HG03432 (cell line): ENCODE data around the gene KRT9.
"Not testable (repeated sequence)": the region's sequence is repeated elsewhere in the genome, so short reads cannot be mapped to it uniquely, and the experiment has no call there.

Experiments used
- ATAC-seq: cut with Tn5 transposase; IDR thresholded peaks from one replicate; pipeline ENCODE4 v1.9.1; 2021; ENCODE audit warnings: mild to moderate bottlenecking, moderate library complexity; ENCODE audit not compliant: unreplicated experiment

The KRT9 gene, protein sequence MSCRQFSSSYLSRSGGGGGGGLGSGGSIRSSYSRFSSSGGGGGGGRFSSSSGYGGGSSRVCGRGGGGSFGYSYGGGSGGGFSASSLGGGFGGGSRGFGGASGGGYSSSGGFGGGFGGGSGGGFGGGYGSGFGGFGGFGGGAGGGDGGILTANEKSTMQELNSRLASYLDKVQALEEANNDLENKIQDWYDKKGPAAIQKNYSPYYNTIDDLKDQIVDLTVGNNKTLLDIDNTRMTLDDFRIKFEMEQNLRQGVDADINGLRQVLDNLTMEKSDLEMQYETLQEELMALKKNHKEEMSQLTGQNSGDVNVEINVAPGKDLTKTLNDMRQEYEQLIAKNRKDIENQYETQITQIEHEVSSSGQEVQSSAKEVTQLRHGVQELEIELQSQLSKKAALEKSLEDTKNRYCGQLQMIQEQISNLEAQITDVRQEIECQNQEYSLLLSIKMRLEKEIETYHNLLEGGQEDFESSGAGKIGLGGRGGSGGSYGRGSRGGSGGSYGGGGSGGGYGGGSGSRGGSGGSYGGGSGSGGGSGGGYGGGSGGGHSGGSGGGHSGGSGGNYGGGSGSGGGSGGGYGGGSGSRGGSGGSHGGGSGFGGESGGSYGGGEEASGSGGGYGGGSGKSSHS

DNA sequence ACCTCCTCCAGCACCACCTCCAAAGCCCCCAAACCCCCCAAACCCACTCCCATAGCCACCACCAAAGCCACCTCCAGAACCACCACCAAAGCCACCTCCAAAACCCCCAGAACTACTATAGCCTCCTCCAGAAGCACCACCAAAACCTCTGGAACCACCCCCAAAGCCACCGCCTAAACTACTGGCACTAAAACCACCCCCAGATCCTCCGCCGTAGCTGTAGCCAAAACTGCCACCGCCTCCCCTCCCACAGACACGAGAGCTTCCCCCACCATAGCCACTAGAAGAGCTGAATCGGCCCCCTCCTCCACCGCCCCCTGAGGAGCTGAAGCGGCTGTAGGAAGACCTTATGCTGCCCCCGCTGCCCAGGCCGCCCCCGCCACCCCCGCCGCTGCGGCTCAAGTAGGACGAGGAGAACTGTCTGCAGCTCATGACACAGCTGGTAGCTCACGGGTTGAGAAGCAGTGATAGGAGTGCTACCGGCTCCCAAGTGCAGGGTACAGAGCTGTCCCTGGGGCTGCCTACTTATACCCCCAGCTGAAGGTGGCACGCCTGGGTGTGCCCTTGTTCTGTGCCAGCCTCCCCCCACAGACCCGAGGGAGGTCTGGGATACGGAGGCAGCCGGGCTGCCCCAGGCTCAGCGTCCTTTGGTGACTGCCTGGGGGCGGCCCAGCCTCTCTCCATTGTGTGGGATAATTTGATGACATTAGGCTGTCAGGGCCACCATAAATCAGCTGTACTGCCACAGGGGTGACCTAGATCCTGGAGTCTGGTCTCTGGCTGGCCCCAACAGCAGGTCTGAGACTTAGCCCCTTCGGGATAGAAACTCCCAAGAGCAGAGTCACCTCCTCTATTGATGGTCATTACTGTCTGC lies at the start of gene KRT9:
Gene KRT9 (minus strand): TSS at position 499 of the 874 bp plus-strand sequence. CDS start 67 bp downstream, at position 432.
- no peak for ATAC-seq

DNA sequence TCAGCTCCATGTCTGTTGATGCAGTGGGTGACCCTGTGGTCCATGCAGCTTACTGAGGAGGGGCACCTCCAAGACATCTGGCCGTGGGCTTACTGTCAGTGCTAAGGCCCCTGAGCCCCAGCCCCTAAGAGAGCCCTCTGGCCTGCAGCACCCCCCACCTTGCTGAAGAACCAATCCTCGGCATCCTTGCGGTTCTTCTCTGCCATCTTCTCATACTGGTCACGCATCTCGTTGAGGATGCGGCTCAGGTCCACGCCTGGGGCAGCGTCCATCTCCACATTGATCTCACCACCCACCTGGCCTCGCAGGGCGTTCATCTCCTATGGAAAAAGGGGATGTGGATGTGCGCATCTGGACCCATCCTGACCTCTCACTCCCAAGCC lies 49.6 kb upstream of the KRT9 start:
- not testable (repeated sequence) for ATAC-seq

DNA sequence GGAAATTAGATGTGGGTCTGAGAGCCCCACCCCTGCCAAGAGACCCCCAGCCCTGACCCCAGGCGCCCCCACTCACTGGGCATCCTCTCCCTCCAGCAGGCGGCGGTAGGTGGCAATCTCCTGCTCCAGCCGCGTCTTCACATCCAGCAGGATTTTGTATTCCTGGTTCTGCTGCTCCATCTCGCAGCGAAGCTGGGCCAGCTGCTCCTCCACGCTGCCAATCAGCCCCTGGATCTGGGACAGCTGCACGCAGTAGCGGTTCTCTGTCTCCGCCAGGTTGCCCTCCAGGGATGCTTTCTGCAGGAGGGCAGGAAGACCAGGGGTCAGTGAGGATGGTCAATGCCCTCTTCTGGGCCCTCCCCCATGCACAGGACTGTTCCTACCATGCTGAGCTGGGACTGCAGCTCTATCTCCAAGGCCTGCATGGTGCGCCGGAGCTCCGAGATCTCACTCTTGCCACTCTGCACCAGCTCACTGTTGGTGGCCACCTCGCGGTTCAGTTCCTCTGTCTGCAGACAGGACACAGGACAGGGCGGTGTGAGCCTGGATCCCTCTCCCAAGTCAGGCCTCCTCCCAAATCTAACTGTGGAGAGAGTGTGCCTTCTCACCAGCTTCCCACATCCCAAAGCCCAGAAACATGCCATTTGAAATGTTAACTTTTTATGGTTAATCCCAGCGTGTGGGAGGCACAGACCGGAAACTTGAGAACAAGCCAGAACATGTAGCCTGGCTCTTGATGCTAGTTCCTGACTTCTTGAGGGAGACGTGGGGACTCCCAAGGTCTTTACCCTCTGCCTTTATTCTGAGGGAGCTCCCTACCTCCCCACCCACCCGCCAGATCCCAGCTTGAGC lies 49.0 kb upstream of the KRT9 start:
- no peak for ATAC-seq

DNA sequence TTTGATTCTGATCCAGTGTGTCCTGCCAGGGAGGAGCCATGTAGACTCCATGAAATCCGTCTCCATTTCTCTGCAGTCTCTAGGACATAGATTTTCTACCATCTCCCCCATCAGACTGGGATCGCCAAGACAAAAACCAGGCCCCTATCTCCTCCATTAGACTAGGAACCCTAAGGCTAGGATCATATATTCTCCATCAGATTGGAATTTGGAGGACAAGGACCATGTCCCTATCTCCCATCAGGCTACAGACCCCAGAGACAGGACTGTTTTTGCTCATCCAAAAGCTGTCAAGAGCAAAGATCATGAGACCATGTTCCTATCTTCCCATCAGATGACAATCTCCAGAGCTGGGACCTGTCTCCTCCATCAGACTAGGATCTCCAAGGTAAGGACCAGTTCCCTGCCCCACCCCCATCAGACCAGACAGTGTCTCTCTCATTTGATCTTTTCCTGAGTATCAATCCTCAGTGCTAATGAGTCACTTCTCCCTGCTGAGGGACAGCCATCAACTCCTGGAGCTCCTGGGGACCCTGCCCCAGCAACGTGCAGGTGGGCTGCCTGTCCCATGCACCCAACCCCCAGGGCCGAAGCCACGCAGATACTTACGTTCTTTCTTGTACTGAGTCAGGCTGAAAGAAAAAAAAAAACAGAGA lies 48.2 kb upstream of the KRT9 start:
- ATAC-seq = not testable (repeated sequence)

DNA sequence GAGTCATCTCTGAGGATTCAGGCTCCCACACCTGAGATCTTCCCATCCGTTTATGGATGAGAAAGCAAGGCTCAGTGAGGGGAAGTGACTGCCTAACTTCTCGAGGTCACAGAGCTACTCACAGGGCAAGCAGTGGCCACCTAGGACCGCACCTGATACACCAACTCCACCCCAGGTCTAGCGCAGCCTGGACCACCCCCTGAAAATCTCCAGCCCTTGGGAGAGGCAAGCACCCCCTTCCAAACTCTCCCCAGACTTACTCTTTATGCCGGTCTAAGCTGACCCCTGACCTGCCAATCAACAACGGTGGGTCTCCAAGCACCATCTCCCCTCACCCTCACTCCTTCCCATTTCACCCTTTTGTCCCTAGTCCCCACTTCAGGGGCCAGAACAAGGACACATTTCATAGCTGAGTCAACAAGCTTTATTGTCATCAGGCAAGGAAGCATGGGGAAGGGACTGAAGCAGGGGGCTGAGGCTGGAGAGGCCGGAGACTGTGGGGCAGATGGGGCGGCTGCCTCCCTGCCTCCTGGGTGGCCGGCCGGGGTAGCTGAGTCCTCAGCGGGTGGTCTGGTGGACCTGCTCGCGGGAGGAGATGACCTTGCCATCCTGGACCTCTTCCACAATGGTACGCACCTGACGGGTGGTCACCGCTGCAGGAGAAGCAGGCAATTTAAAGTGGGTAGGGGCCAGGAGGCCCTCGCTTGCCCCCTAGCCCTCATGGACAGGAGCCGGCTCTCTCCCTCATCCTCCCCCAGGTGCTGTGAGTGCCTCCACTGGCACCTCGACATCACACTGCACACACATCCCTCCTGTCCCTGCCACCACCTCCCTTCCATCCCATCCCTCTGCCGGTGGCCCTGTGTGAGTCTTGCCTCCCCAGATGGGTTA lies 47.4 kb upstream of the KRT9 start:
- ATAC-seq = no peak

DNA sequence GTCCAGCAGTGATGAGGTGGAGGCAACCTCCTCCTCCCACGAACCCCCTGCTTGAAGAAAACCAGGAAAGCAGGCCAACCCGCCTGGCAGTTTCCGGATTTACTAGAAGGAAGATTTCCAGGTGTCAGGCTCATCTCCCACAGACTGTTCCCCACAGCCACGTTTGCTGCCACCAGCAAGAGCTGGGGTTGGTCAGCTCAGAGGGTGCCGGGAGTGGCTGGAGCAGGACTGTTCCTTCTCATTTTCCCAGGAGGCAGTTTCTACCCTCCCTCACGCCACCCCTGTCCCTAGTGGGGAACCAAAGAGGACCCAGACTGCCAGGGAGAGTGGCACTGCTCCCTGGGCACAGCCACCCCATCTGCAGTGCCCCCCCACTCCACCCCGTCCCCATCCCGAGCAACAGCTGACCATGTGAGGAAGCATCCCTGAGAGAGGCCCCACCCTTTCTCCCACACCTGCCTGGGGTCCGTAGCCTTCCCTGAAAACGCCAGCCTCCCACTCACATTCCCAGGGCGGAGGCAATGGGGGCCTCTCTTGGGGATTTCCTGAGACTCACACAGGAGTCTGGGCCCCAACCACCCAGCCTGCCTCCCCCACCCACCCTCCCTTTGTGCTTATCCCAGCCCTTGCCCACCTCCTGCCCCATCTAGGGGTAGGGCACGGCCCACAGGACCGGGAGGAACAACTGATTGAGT lies 46.6 kb upstream of the KRT9 start:
- no peak for ATAC-seq

DNA sequence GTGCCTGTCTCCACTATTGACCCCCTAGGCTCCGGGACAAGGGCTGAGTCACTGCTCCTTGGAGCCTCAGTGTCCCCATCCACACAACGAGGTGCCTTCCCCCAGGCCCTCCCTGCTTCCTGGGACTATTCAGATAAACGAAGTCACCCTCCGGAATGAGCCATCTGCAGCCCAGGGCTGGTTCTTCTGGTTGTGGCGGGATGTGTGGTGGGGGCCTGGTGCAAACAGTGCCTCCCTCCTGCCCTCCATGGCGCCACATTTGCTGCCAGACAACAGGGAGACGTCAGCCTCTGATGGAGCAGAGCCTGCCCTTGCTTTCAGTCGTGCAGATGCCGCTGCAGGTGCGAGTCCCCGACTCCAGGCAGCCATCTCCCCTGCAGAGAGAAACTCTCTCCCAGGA lies 45.8 kb upstream of the KRT9 start:
- no peak for ATAC-seq

DNA sequence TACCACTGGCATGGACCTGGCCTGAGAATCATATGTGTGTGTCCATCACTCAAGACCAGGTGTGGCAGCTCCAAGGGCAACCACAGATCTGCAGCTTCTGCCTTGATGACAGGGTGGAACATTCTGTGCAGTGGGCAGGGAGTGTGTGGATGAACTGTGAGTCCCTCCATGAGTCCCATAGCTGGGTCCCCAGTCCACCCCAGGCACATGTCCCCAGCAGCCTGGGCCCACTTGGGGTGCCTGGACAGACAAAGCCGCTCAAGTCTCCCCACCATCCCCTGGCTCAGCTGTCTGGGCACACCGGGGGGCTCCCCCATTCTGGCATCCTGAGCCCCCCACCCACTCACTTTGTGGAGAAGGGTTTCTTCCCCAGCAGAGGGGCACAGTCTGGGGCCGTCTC lies 45.3 kb upstream of the KRT9 start:
- no peak for ATAC-seq

DNA sequence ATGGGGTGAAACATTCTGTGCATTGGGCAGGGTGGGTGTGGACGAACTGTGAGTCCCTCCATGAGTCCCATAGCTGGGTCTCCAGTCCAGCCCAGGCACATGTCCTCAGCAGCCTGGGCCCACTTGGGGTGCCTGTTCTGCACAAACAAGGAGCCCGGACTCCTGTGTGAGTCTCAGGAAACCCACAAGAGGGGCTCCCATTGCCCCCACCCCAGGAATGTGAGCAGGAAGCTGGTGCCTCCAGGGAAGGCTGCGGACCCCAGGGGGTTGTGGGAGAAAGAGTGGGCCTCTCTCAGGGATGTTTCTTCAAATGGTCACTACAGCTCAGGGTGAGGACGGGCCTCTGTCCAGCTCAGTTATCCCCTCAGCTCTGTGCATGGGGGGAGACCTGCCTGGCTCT lies 44.6 kb upstream of the KRT9 start:
- ATAC-seq = not testable (repeated sequence)

DNA sequence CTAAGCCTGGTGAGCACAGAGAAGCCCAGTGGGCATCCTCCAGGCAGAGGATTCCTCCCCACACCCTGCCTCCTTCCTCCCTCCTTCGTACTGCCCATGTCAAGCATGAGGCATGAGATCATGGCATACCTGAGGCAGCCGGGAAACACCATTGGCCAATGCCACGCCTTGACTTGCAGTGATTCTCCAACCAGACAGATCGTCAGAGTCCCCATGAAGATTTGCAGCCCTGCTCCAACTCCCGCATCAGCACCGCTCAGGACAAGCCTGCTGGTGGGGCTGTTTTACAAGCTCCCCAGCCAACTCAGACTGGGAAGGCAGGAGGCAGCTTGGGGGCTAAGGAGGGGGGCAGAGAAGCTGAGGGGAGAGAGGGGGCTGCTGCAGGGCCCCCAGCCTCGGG lies 43.6 kb upstream of the KRT9 start:
- ATAC-seq = no peak

DNA sequence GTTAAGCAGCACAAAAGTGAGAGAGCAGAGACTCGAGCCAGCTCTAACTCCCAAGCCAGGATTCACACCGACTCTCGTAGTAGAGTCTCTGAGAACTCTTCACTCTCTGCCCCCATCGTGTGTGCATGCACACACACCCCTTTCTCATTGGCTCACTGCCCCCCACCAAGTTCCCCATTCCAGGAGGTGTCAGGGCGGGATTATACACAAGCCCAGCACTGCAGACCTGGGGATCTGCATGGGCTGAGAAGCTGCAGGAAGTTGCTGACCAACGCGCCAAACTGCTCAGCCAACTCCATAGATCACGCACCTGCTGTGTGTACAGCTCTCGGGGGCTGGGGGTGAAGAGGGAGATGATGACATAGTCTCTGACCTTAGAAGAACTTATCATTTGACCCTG lies 42.9 kb upstream of the KRT9 start:
- not testable (repeated sequence) for ATAC-seq

DNA sequence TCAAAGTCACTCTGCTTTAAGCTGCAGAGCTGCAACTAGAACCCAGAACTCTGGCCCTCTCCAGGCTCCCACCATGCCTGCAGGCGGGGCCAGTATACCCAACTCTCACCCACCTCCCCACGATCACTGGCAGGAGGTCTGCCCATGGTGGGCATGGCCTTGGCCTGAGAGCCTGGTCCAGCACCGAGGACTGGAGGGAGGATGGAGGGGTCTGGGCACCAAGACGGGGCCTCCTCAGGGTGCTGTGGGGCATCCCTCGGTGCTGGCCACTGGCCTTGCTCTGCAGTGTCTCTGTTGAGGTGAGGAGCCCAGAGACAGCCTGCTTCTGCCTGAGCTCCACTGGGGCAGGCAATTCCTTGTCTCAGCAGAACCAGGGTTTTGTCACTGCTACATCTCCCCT lies 42.2 kb upstream of the KRT9 start:
- ATAC-seq = no peak

DNA sequence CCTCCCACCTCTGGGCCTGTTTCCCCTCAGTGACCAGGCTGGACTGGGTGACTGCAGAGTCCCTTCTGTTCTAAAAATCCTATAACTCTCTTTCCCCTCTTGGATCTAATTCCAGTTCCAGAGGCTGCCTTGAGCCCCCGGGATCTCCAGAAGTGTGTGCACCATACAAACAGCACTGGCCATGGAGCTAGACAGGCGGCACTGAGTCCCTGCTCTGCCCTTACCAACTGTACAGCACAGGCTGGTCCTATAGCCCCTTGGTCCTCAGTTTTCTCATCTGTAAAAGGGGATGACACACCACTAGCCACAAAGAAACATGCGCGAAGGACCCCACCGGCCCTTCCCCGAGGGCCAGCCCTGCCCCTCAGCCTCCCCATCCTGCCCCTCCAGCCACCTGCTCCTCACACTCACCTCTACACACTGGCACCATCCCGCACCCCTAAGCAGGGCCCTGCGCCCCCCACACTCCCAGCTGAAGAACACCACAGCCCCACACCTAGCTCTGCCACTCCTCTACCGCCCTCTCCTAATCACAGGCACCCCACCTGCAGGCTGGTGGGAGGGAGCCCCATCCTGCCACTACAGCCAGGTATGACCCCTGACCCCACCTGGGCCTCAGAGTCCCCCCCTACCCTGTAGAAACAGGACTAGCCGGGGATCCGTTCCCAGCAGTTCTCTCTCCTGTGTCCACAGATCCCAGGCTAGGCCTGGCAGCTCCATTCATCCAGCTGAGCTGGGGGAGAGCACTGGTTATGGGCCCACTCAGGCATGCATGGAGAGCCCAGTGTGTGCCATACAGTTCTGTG lies 41.6 kb upstream of the KRT9 start:
- no peak for ATAC-seq

DNA sequence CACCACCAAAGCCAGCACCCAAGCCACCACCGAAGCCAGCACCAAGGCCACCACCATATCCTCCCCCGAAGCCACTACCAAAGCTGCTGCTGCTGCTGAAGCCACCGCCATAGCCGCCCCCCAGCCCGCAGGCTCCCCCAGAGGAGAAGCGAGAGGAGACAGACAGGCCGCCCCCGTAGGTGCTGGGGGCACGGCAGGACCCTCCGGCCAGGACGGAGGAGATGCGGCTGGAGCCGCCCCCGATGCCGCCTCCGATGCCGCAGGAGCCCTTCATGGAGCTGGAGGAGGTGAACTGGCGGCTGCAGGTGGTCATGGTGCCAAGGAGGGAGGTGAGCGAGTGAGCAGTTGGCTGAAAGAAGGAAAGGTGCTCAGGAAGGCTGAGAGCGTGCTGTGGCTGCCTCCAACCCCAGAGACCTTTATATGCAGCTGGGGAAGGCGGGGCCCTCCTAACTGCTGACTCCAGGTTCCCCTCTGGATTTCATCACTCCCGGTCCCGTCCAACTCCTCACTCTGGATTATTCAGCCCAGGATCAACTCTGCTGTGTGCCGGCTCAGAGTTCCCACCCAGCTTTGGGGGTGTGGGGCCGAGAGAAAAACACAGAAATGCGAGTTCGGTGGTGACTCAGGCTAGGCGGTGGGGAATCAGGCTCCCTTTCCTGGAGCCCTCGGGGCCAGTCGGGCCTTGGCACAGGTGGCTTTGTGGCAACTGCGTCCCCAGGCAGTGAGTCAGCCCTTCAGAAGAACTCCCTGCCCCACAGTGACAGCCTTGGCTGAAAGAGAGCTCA lies 40.7 kb upstream of the KRT9 start, which contains the start of gene KRT16:
Gene KRT16 (minus strand): TSS at position 392 of the 785 bp plus-strand sequence. CDS start 79 bp downstream, at position 313.
- not testable (repeated sequence) for ATAC-seq

DNA sequence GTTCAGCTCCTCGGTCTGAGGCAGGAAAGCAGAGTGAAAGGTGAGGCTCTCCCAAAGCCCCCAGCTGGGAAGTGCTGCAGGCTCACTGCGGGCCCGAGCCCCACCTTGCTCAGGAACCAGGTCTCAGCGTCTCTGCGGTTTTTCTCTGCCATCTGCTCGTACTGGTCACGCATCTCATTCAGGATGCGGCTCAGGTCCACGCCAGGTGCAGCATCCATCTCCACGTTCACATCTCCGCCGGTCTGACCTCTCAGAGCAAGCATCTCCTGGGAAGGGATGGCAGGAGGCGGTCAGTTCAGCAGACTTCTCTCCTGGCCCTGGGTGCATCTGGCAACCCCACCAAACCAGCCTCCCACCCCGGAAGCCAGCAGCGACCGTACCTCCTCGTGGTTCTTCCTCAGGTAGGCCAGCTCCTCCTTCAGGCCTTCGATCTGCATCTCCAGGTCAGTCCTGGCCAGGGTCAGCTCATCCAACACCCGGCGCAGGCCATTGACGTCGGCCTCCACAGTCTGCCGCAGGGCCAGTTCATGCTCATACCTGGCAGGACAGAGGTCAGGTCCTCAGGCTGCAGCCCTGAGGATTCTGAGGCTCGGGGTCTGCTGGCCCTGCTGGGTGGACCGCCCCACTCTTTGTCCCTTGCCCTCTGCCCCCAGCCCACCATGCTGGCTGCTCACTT lies 39.2 kb upstream of the KRT9 start:
- no peak for ATAC-seq

DNA sequence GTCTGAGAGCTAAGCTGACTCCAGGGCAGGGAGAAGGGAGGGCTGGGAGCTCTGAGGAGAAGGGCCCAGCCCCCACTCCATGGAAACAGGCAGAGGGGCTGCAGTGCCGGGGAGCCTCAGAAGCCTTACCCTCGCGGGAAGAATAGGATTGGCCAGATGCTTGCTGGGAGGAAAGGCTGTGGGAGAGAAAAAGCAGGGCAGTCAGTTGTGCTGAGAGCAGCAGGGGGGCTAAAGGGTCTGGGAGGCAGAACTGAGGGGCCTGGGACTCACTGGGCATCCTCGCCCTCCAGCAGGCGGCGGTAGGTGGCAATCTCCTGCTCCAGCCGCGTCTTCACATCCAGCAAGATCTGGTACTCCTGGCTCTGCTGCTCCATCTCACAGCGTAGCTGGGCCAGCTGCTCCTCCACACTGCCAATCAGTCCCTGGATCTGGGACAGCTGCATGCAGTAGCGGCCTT lies 38.2 kb upstream of the KRT9 start:
- not testable (repeated sequence) for ATAC-seq
